Glutamatergic neuron (in vitro differentiated cells): ENCODE data around the gene SHC4. TPM values are rescaled to one million over a fixed set of nuclear protein-coding genes. Genes with fewer than 3 reads are reported as not detected.

ENCODE experiments used
- DNase-seq: peaks from one replicate; pipeline ENCODE4 v3.0.0; 2022
- H3K27ac Mint-ChIP-seq: one replicate; pipeline ENCODE4 v1.8.0; 2020; ENCODE audit warnings: mild to moderate bottlenecking, mixed read lengths, inconsistent platforms; ENCODE audit not compliant: unreplicated experiment
- H3K27me3 Mint-ChIP-seq: one replicate; pipeline ENCODE4 v1.8.0; 2020; ENCODE audit warnings: mild to moderate bottlenecking, moderate library complexity, mixed read lengths, inconsistent platforms; ENCODE audit not compliant: unreplicated experiment
- H3K36me3 Mint-ChIP-seq: one replicate; pipeline ENCODE4 v1.8.0; 2020; ENCODE audit warnings: mild to moderate bottlenecking, mixed read lengths, inconsistent platforms; ENCODE audit not compliant: unreplicated experiment
- H3K4me1 Mint-ChIP-seq: one replicate; pipeline ENCODE4 v1.8.0; 2020; ENCODE audit warnings: mild to moderate bottlenecking, low read depth, mixed read lengths, inconsistent platforms; ENCODE audit not compliant: unreplicated experiment
- H3K4me3 Mint-ChIP-seq: one replicate; pipeline ENCODE4 v1.8.0; 2020; ENCODE audit warnings: mild to moderate bottlenecking, mixed read lengths, inconsistent platforms; ENCODE audit not compliant: unreplicated experiment
- H3K9me3 Mint-ChIP-seq: one replicate; pipeline ENCODE4 v1.8.0; 2020; ENCODE audit warnings: mild to moderate bottlenecking, moderate library complexity, mixed read lengths, inconsistent platforms; ENCODE audit not compliant: unreplicated experiment
- total RNA-seq: library from RNA; stranded (reverse); fragmentation: NEBNext Ultra II Directional; extraction: Animal tissue kit (Norgen Biotek cat#: 25700); gene quantifications from one replicate; pipeline ENCODE4 v1.2.1, GENCODE V29; 2021; ENCODE audit not compliant: unreplicated experiment
- TF ChIP-seq, protein P1 (sequence below): fragments of 200-600 bp; sonication (generic); IDR thresholded peaks from one replicate; pipeline ENCODE4 v1.5.0; 2021; ENCODE audit not compliant: partially characterized antibody, unreplicated experiment

Gene SHC4
- total RNA-seq, 1 donor from 2014 or later: 4.4 TPM

GRCh38 chr15:48930735-48931134 is 33.0 kb downstream of the SHC4 start:
- DNase-seq: no peak
- H3K9me3 Mint-ChIP-seq: no peaks in the 10 kb centered on the region
- no peaks in the 10 kb centered on the region for H3K36me3 Mint-ChIP-seq
- TF ChIP-seq, protein P1, sequence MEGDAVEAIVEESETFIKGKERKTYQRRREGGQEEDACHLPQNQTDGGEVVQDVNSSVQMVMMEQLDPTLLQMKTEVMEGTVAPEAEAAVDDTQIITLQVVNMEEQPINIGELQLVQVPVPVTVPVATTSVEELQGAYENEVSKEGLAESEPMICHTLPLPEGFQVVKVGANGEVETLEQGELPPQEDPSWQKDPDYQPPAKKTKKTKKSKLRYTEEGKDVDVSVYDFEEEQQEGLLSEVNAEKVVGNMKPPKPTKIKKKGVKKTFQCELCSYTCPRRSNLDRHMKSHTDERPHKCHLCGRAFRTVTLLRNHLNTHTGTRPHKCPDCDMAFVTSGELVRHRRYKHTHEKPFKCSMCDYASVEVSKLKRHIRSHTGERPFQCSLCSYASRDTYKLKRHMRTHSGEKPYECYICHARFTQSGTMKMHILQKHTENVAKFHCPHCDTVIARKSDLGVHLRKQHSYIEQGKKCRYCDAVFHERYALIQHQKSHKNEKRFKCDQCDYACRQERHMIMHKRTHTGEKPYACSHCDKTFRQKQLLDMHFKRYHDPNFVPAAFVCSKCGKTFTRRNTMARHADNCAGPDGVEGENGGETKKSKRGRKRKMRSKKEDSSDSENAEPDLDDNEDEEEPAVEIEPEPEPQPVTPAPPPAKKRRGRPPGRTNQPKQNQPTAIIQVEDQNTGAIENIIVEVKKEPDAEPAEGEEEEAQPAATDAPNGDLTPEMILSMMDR: no peak
- peaks cover 2% of the 10 kb centered on the region for H3K27me3 Mint-ChIP-seq
- H3K4me1 Mint-ChIP-seq: no peaks in the 10 kb centered on the region
- no peak overlapping the region for H3K27ac Mint-ChIP-seq
- no peak overlapping the region for H3K4me3 Mint-ChIP-seq

DNA sequence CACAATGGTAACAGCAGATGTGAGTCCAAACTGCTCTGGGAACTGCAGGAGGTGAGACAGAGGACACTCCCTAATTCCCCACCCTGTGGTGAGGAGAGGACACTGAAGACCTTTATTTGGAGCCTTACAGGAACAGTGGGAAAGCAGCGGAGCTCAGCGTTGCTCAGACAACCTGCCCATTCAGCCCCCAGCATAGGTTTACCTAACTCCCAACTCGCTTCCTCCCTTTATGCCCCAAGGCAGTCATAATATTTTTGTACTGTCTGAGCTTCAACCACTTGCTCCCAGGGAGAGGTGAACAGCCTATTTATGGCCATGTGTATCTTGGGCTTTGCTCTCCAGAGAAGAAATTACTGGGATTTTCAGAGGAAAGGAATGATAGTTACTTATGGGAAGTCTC is 34.1 kb downstream of the SHC4 start:
- no peak overlapping the region for H3K27ac Mint-ChIP-seq
- no peaks in the 10 kb centered on the region for H3K4me1 Mint-ChIP-seq
- peaks cover 2% of the 10 kb centered on the region for H3K27me3 Mint-ChIP-seq
- no peaks in the 10 kb centered on the region for H3K9me3 Mint-ChIP-seq
- no peak overlapping the region for H3K4me3 Mint-ChIP-seq
- H3K36me3 Mint-ChIP-seq: no peaks in the 10 kb centered on the region
- DNase-seq: no peak
- TF ChIP-seq, protein P1: no peak

GRCh38 chr15:48928877-48929538 is 34.7 kb downstream of the SHC4 start:
- peaks cover 2% of the 10 kb centered on the region for H3K27me3 Mint-ChIP-seq
- TF ChIP-seq, protein P1: no peak
- no peak overlapping the region for H3K27ac Mint-ChIP-seq
- no peak for DNase-seq
- no peak overlapping the region for H3K4me3 Mint-ChIP-seq
- H3K9me3 Mint-ChIP-seq: no peaks in the 10 kb centered on the region
- H3K4me1 Mint-ChIP-seq: no peaks in the 10 kb centered on the region
- H3K36me3 Mint-ChIP-seq: no peaks in the 10 kb centered on the region

GRCh38 chr15:48925714-48926223 is 38.0 kb downstream of the SHC4 start:
- H3K27me3 Mint-ChIP-seq: peaks cover 2% of the 10 kb centered on the region
- no peaks in the 10 kb centered on the region for H3K4me1 Mint-ChIP-seq
- no peaks in the 10 kb centered on the region for H3K36me3 Mint-ChIP-seq
- H3K4me3 Mint-ChIP-seq: no peak overlapping the region
- no peaks in the 10 kb centered on the region for H3K9me3 Mint-ChIP-seq
- DNase-seq: no peak
- no peak overlapping the region for H3K27ac Mint-ChIP-seq
- TF ChIP-seq, protein P1: no peak

- H3K36me3 Mint-ChIP-seq: no peaks in the 10 kb centered on the region
- H3K27me3 Mint-ChIP-seq: peaks cover 2% of the 10 kb centered on the region
- TF ChIP-seq, protein P1: no peak
- no peak overlapping the region for H3K27ac Mint-ChIP-seq
- no peak for DNase-seq
- H3K9me3 Mint-ChIP-seq: no peaks in the 10 kb centered on the region
- no peak overlapping the region for H3K4me3 Mint-ChIP-seq
- H3K4me1 Mint-ChIP-seq: no peaks in the 10 kb centered on the region
Observed at GRCh38 chr15:48924528-48925393, 39.0 kb downstream of the SHC4 start.
